ENCODE data around the gene GABARAPL2.

GABARAPL2 gene

DNA sequence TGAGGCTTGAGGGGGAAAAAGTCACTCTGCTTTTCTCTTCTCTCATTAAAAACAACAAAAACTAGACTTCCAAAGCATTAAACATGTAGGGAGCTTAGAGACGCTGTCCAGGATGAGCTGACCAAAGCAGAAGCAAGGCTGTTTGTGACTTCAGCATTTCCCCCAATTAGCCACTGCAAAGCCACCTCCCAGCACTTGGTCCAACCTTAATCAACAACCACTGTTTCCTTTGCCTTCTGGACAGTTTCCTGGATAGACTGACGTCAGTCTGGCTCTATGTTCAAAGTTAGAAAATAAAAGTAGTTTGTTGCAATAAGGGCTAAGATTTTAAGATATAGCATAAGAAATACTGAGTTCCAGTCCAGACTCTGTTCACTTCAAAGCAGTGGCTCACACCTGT is 13.2 kb upstream of the GABARAPL2 start:
- in situ Hi-C loops (cut with MboI; ENCODE audit: low sequenced_read_pairs): no loop called here

DNA sequence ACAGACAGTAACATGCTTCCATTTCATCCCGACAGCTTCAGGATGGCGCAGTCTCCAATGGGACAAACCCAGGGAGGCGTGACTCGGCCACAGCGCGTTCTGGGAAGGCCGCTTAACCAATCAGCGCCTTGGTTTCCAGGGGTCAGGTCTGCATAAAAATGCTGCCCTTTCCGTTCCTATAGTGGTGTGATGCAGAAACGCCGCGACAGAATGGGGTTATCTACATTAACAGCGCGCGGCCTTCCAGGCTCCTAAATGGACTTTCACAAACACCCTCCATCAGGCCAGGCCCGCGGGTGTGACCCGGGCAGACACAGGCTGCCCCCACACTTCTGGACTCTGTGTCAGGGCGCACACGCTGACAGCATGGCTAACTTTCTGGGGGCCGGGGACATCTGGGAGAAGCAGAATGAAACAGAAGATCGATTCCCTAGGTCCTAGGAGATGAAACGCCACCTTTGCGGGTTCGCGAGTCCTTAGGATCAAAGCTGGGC is 10.9 kb upstream of the GABARAPL2 start:
- in situ Hi-C loops (cut with MboI; ENCODE audit: low sequenced_read_pairs): no loop called here

- in situ Hi-C loops (cut with MboI; ENCODE audit: low sequenced_read_pairs): no loop called here
These were observed 10.3 kb upstream of the GABARAPL2 start, which contains the start of gene TMEM231 for GRCh38 chr16:75555707-75556430. Gene TMEM231 (minus strand): TSS chr16:75556252. CDS start chr16:75556209, 43 bp downstream.

GRCh38 chr16:75556431-75556950 is 9.7 kb upstream of the GABARAPL2 start:
- in situ Hi-C loops (cut with MboI; ENCODE audit: low sequenced_read_pairs): no loop called here

DNA sequence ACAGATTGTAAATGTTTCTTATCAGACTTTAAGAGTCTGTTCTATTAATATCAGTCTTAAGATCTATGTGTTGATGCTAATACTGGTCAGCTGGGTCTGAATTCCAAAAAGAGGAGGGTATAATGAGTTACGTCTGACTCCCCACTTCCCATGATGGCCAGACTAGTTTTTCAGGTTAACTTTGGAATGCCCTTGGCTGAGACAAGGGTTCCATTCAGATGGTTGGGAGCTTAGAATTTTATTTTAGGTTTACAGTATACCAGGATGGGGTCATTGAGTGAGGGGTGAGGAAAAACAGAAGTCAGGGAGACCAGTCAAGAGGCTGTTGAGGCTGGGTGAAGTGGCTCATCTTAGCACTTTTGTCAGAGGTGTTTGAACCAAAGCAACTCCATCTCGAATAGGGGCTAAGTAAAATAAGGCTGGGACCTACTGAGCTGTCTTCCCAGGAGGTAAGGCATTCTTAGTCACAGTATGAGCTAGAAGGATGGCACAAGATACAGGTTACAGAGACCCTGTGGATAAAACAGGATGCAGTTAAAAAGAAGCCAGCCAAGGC is 7.3 kb upstream of the GABARAPL2 start:
- in situ Hi-C loops (cut with MboI; ENCODE audit: low sequenced_read_pairs): no loop called here

GRCh38 chr16:75559564-75560372 is 6.4 kb upstream of the GABARAPL2 start:
- in situ Hi-C loops (cut with MboI; ENCODE audit: low sequenced_read_pairs): no loop called here

- in situ Hi-C loops (cut with MboI; ENCODE audit: low sequenced_read_pairs): no loop called here
These were observed 539 bp upstream of the GABARAPL2 start for GRCh38 chr16:75565640-75566039.

DNA sequence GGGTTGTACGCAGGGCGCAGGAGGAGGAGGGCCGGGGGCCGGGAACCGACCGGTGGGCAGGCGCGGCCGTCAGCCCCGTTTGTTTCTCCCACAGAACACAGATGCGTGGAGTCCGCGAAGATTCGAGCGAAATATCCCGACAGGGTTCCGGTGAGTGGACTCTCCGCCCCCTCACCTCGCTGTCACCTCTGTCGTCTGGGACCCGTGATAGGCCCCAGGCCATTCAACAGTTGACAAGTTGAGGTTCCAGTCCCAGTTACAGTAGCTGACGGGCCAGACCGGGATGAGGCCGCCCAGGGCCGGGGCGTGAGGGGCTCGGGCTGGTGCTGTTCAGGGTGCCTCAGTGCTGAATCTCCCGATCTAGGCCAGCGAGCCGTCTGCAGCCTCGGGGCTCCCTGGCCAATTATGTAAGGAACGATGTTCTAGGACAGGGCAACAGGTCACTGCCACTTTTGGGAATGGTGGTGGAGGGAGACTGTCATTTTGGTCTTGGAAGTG is 628 bp downstream of the GABARAPL2 start:
- in situ Hi-C loops (cut with MboI; ENCODE audit: low sequenced_read_pairs): no loop called here

- in situ Hi-C loops (cut with MboI; ENCODE audit: low sequenced_read_pairs): no loop called here
These were observed 1.7 kb downstream of the GABARAPL2 start for GRCh38 chr16:75567911-75568310.

- in situ Hi-C loops (cut with MboI; ENCODE audit: low sequenced_read_pairs): no loop called here
These were observed 4.4 kb downstream of the GABARAPL2 start for GRCh38 chr16:75570396-75571065.

GRCh38 chr16:75572864-75573542 is 6.8 kb downstream of the GABARAPL2 start:
- in situ Hi-C loops (cut with MboI; ENCODE audit: low sequenced_read_pairs): no loop called here

- in situ Hi-C loops (cut with MboI; ENCODE audit: low sequenced_read_pairs): no loop called here
These were observed 7.8 kb downstream of the GABARAPL2 start for GRCh38 chr16:75573955-75574354.

DNA sequence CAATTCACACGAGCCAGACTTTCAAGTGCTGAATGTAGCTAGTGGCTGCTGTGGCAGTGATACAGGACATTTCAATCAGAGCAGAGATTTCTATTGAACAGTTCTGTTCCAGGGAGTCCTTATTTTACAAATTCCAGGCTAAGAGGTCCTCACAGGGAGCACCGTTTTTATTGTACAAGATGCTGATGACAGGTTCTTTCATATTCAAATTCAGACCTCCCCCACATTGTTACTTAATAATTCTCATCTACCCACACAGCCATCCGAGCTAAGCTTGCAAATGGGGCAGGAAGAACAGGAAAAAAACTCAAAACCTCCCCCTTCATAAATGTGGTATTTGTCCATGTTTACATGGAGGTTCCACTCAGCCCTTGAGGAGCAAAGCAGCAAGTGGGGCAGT is 9.8 kb downstream of the GABARAPL2 start:
- in situ Hi-C loops (cut with MboI; ENCODE audit: low sequenced_read_pairs): no loop called here

DNA sequence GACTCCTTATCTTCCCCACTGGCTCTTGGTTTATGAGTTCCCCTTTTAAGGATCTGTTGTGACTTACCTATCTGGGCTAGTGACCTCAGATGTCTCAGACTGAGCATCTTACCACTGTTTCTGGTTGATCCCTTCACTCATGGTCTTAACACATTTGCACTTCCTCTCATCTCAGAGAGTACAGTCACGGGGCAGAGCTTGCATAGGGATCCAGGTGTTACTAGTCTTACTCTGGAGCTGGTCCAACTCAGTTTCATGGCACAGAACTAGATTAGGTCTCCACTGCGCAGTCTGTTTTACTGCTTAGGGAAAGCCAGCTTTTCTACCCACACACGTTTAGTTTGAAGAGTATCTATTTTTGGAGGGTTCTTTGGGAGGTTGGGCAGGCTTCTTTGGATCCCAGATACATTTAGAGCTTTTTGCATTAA is 10.2 kb downstream of the GABARAPL2 start:
- in situ Hi-C loops (cut with MboI; ENCODE audit: low sequenced_read_pairs): no loop called here

- in situ Hi-C loops (cut with MboI; ENCODE audit: low sequenced_read_pairs): no loop called here
These were observed 12.0 kb downstream of the GABARAPL2 start for GRCh38 chr16:75578212-75578611.

DNA sequence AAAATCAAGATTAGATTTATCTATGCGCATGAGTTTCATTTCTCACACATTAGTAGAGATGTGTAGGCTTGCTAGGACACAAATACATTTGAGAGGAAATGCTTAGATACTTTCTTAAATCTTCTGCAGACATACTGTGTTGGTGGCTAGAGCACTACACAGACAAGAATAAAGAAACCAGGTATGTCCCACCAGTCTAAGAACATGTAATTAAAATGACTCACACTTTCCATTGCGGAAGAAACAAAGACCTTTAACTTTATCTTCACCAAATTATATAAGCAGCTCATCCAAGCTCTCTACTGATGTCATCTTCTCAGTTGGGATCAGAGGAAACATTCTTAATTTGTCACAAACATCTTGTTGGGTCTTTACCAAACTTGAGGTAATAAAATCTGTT is 12.5 kb downstream of the GABARAPL2 start:
- in situ Hi-C loops (cut with MboI; ENCODE audit: low sequenced_read_pairs): no loop called here

- in situ Hi-C loops (cut with MboI; ENCODE audit: low sequenced_read_pairs): no loop called here
These were observed 13.2 kb downstream of the GABARAPL2 start for GRCh38 chr16:75579281-75579834.

- in situ Hi-C loops (cut with MboI; ENCODE audit: low sequenced_read_pairs): no loop called here
These were observed 17.9 kb downstream of the GABARAPL2 start for GRCh38 chr16:75584108-75584507.

DNA sequence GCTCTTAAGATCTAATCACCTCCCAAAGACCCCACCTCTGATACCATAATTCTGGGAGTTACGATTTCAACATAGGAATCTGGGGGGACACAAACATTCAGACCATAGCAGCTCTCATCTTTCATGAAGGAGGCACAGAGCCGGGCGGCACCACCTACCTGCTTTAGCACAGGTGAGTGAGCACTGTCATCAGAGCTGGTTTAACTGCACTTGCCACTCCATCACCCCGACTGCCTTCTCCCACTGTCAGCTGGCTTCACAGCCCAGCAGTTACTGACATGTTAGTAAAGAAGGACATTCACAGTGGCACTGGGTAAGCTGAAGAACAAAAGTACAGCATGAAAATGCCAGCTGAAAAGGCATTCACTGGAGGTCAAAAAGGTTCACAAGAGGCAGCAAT is 22.5 kb downstream of the GABARAPL2 start:
- in situ Hi-C loops (cut with MboI; ENCODE audit: low sequenced_read_pairs): no loop called here

DNA sequence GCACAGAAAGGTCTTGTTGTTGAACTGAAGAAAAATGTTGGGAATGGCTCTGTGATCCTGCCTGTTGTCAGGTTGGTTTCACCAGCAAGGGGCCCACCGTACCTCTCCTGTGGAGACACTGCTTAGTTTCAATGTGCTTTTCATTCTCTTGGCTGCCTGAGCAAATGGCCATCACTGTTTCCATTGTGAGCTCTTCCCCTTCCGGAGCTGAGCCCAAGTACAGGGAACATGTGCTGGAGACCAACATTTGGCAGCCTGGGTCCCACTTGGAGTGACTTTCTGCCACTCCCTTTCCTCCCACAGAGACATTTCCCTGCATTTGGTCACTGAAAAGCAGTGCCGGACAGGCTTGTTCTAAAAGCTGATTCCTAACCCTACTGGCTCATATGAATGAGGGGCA is 23.1 kb downstream of the GABARAPL2 start:
- in situ Hi-C loops (cut with MboI; ENCODE audit: low sequenced_read_pairs): no loop called here
